Kidney (tissue), 14 donors: ENCODE data around the gene ZMYM4. TPM values are rescaled to one million over a fixed set of nuclear protein-coding genes. Genes with fewer than 3 reads are reported as not detected.

ENCODE experiments used
- DNase-seq, 5 donors: peaks; one replicate each; pipeline ENCODE4 v3.0.0-alpha.2; 2013 to 2020
- FAIRE-seq: peaks from 2 replicates; lab custom pipeline; 2012; peaks lifted over from hg19 to GRCh38; lab: Jason Lieb, UNC
- H3K27ac ChIP-seq, 2 donors: one replicate each; pipeline ENCODE4 v1.7.0; 2013; ENCODE audit warnings: low read depth in 2 of 2, low read length in 2 of 2, inconsistent platforms in 1 of 2
- H3K27me3 ChIP-seq: one replicate; pipeline ENCODE4 v1.7.1; 2013; ENCODE audit warnings: low read length, inconsistent platforms; ENCODE audit not compliant: control insufficient read depth, insufficient read depth
- H3K36me3 ChIP-seq, 3 donors: one replicate each; pipeline versions ENCODE4 v1.7.0 to v1.7.1; 2013; ENCODE audit warnings: low read length in 3 of 3, control low read depth in 1 of 3, inconsistent platforms in 1 of 3; ENCODE audit not compliant: insufficient read depth in 3 of 3, control insufficient read depth in 2 of 3
- H3K4me1 ChIP-seq, 3 donors: one replicate each; pipeline versions ENCODE4 v1.7.0 to v1.7.1; 2013; ENCODE audit warnings: low read length in 3 of 3, inconsistent platforms in 1 of 3, low read depth in 1 of 3; ENCODE audit not compliant: control insufficient read depth in 2 of 3, insufficient read depth in 2 of 3
- H3K4me3 ChIP-seq, 3 donors: one replicate each; pipeline versions ENCODE4 v1.7.0 to v1.8.1; 2013; ENCODE audit warnings: low read length in 3 of 3, control low read depth in 1 of 3, inconsistent platforms in 1 of 3
- H3K9ac ChIP-seq, 3 donors: one replicate each; pipeline versions ENCODE4 v1.7.0 to v1.7.1; 2013; ENCODE audit warnings: low read length in 3 of 3, control low read depth in 1 of 3, inconsistent platforms in 1 of 3
- H3K9me3 ChIP-seq, 3 donors: one replicate each; pipeline versions ENCODE4 v1.7.0 to v1.7.1; 2013; ENCODE audit warnings: low read length in 3 of 3, control low read depth in 1 of 3, inconsistent platforms in 1 of 3; ENCODE audit not compliant: control insufficient read depth in 2 of 3, insufficient read depth in 1 of 3
- intact Hi-C: fragments of 100-400 bp; cut with DNase I; formaldehyde crosslinking; loops from one replicate; pipeline ENCODE4 v1.11.1; 2022
- polyA plus RNA-seq: library from polyadenylated mRNA; stranded (reverse); fragments of 350-450 nt; fragmentation: Illumina TruSeq; extraction: RNeasy Lipid Tissue Mini Kit (QIAGEN cat#74804); gene quantifications from one replicate; pipeline ENCODE4 v1.2.3, GENCODE V29; 2014; ENCODE audit warnings: low read depth, low replicate concordance; ENCODE audit not compliant: insufficient read depth
- total RNA-seq: library from RNA; stranded (reverse); fragmentation: NEBNext Ultra II Directional; extraction: Animal tissue kit (Norgen Biotek cat#: 25700); gene quantifications from one replicate; pipeline ENCODE4 v1.2.1, GENCODE V29; 2021
- TF ChIP-seq, protein P1 (sequence below): IDR thresholded peaks from 3 replicates; pipeline ENCODE4 v1.5.1; 2012; ENCODE audit warnings: mild to moderate bottlenecking, moderate library complexity, borderline replicate concordance; ENCODE audit not compliant: insufficient read depth; ENCODE audit errors: extremely low read depth
- donor health status: control.
- donor health status: control.
- donor health status: control.
- donor health status: control.
- donor health status: control.
- donor health status: DM: yes; HTN: yes; CAD: no.
- donor health status: Normal renal cell carcinoma (clear cell type).

The ZMYM4 gene
- total and polyA plus RNA-seq, 2 donors from 2014 or later: 11.2 to 64.4 TPM

DNA sequence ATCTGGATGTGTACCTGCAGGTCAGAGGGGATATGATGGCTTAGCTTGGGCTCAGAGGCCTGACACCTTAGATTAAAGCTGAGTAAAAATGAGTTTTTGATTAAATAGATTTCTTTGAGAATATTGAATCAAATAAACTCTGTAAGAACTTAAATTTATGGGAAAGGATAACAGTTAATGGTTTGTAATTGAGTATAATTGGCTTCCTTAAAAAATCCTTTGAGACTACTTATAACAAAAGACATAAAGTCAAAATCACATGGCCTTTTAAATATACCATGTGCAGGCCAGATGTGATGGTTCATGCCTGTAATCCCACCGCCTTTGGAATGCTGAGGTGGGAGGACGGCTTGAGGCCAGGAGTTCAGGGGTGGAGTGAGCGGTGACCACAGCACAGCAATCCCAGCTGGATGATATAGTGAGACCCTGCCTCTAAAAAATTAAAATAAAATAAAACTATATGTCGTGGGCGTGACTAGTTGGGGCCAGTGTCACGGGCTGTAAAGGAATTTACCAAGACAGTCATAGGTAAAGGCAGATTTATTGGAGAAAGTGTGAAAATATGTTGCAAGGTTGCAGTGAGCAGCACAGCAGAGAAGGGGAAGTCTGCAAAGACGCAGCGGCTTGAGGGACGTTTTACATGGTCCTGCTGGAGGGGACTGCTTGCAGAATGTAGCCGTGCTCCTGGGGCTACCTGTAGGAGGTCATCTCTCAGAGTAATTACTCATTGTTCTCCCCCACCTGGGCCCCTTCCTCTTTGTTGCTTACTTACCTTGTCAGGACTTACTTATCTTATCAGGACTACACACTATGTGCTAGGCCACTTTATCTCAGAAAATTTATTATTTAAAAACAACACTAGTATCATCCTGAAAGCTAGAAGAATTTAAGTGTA, 122.3 kb downstream of the ZMYM4 start:
- TF ChIP-seq, protein P1, sequence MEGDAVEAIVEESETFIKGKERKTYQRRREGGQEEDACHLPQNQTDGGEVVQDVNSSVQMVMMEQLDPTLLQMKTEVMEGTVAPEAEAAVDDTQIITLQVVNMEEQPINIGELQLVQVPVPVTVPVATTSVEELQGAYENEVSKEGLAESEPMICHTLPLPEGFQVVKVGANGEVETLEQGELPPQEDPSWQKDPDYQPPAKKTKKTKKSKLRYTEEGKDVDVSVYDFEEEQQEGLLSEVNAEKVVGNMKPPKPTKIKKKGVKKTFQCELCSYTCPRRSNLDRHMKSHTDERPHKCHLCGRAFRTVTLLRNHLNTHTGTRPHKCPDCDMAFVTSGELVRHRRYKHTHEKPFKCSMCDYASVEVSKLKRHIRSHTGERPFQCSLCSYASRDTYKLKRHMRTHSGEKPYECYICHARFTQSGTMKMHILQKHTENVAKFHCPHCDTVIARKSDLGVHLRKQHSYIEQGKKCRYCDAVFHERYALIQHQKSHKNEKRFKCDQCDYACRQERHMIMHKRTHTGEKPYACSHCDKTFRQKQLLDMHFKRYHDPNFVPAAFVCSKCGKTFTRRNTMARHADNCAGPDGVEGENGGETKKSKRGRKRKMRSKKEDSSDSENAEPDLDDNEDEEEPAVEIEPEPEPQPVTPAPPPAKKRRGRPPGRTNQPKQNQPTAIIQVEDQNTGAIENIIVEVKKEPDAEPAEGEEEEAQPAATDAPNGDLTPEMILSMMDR: no peak
- intact Hi-C loops: no loop called here
- Histone ChIP-seq H3K27me3 (no peaks in the 10 kb centered on the region), H3K4me1 (no peaks in the 10 kb centered on the region), H3K9me3 (no peaks in the 10 kb centered on the region), H3K36me3 (peaks cover 6 to 46% (median 19%) of the 10 kb centered on the region in 3 donors), H3K9ac (no peak overlapping the region), H3K27ac (no peak overlapping the region), H3K4me3 (no peak overlapping the region)
- DNase-seq (peak in 2 of 5 donors; percentile 13 to 15), FAIRE-seq (no peak)

DNA sequence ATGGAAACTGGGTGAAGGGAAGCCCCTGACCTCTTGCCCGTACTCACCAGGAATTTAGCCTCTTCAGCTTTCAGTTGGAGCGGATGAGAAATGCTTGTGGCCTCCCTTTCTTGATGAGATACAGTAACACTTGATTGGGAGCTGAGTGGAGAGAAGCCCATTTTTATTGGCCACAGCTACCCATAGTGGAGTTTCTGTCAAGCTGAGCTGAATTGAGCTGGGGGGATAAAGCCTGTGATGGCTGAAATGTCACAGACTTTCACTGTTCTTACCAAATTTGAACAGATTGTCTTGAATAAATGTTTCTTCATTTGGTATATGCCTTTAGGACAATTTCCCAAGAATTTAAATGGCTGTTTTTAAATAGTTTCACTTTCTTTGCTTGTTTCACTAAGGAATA, 125.9 kb downstream of the ZMYM4 start:
- Histone ChIP-seq H3K36me3 (peaks cover 4 to 61% (median 24%) of the 10 kb centered on the region in 3 donors), H3K27ac (no peak overlapping the region), H3K9ac (no peak overlapping the region), H3K27me3 (no peaks in the 10 kb centered on the region), H3K4me3 (no peak overlapping the region), H3K9me3 (no peaks in the 10 kb centered on the region), H3K4me1 (no peaks in the 10 kb centered on the region)
- TF ChIP-seq, protein P1: no peak
- DNase-seq: no peak
- intact Hi-C loops: no loop called here
- FAIRE-seq: no peak

DNA sequence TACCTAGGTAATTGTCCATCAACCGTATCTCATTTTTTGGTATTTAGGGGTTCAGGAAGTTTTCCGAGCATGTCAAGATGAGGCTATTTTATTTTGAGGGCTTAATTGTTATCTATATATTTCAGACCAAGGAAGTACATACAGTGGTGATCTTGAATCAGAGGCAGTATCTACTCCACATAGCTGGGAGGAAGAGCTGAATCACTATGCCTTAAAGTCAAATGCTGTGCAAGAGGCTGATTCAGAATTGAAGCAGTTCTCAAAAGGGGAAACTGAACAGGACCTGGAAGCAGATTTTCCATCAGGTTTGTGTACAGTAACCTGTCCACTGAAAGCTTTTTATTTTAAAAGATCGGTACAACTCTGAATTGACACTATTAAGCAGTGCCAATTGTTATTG, 130.2 kb downstream of the ZMYM4 start:
- Histone ChIP-seq H3K27ac (no peak overlapping the region), H3K9me3 (no peaks in the 10 kb centered on the region), H3K9ac (no peak overlapping the region), H3K36me3 (peaks cover 10 to 57% (median 26%) of the 10 kb centered on the region in 3 donors), H3K4me3 (no peak overlapping the region), H3K4me1 (no peaks in the 10 kb centered on the region), H3K27me3 (no peaks in the 10 kb centered on the region)
- TF ChIP-seq, protein P1: no peak
- intact Hi-C loops: no loop called here
- DNase-seq: no peak
- no peak for FAIRE-seq
